Measurements from ENCODE around the gene DDX39A. TPM values are rescaled to one million over a fixed set of nuclear protein-coding genes. Genes with fewer than 3 reads are reported as not detected.

DDX39A gene
- total and polyA plus RNA-seq, 7 donors = 14.8 to 93.0 (median 32.4) TPM

- Histone ChIP-seq H3K27ac (no peak overlapping the region), H3K36me3 (ENCODE audit: insufficient read depth in 1 of 2, low read depth in 1 of 2) (peaks cover 4 to 99% of the 10 kb centered on the region in 2 donors), H3K4me1 (no peaks in the 10 kb centered on the region), H3K27me3 (ENCODE audit: insufficient read depth in 3 of 3, low read length in 2 of 3) (no peaks in the 10 kb centered on the region), H3K9me3 (no peaks in the 10 kb centered on the region), H3K4me3 (no peak overlapping the region)
- WGBS, 3 donors = 87 to 94% (median 93%) methylated on average over 6 of the region's 6 CpGs
- intact Hi-C loops (cut with DNase I) = no loop called here
- ATAC-seq = no peak
- no peak for TF ChIP-seq CTCF (IDR thresholded peaks at IDR 0.05)
- no peak for DNase-seq
These were observed 30.2 kb upstream of the DDX39A start for GRCh38 chr19:14449321-14449720.

DNA sequence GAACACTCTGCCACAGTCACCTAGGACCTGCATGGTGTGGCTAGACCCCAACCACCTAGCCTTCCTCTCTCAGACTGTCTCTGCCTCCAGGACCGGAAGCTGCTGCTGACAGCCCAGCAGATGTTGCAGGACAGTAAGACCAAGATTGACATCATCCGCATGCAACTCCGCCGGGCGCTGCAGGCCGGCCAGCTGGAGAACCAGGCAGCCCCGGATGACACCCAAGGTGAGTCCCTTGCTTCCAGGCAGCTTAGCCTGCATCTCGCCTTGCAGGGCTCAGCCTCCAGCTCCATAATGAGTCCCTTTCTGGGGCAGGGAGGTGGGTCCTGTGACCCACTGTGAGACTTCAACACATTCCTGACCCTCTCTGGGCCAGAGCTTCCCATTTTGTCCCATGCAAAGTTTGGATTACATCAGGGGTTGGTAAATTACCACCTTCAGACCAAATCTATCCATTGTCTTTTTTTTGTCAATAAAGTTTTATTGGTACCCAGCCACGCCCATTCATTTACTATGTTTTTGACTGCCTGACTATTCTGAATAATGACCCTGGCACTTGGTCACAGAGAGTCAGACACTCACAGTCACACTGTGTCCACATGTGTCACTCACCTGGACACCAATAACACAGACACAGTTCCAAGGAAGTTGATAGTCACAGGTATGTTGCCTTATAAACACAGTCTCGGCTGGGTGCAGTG lies 27.3 kb upstream of the DDX39A start:
- WGBS, 3 donors = 96 to 99% (median 97%) methylated on average over 10 of the region's 10 CpGs
- H3K4me3 ChIP-seq = no peak overlapping the region
- H3K4me1 ChIP-seq = no peaks in the 10 kb centered on the region
- DNase-seq = no peak
- peaks cover 15 to 99% of the 10 kb centered on the region in 2 donors for H3K36me3 ChIP-seq (ENCODE audit: insufficient read depth in 1 of 2, low read depth in 1 of 2)
- no peaks in the 10 kb centered on the region for H3K27me3 ChIP-seq (ENCODE audit: insufficient read depth in 3 of 3, low read length in 2 of 3)
- no peaks in the 10 kb centered on the region for H3K9me3 ChIP-seq
- no peak for TF ChIP-seq CTCF (IDR thresholded peaks at IDR 0.05)
- ATAC-seq = no peak
- H3K27ac ChIP-seq = no peak overlapping the region
- intact Hi-C loops (cut with DNase I) = no loop called here

GRCh38 chr19:14443632-14444216 lies 24.6 kb upstream of the DDX39A start:
- Histone ChIP-seq H3K27me3 (ENCODE audit: insufficient read depth in 3 of 3, low read length in 2 of 3) (no peaks in the 10 kb centered on the region), H3K36me3 (ENCODE audit: insufficient read depth in 1 of 2, low read depth in 1 of 2) (peaks cover 18 to 78% of the 10 kb centered on the region in 2 donors), H3K27ac (no peak overlapping the region), H3K4me1 (peaks cover 8% of the 10 kb centered on the region), H3K4me3 (no peak overlapping the region), H3K9me3 (no peaks in the 10 kb centered on the region)
- no peak for TF ChIP-seq CTCF (IDR thresholded peaks at IDR 0.05)
- 92 to 94% (median 94%) methylated on average over 14 of the region's 14 CpGs for whole genome bisulfite sequencing, 3 donors
- intact Hi-C loops (cut with DNase I) = no loop called here
- no peak for DNase-seq
- no peak for ATAC-seq

DNA sequence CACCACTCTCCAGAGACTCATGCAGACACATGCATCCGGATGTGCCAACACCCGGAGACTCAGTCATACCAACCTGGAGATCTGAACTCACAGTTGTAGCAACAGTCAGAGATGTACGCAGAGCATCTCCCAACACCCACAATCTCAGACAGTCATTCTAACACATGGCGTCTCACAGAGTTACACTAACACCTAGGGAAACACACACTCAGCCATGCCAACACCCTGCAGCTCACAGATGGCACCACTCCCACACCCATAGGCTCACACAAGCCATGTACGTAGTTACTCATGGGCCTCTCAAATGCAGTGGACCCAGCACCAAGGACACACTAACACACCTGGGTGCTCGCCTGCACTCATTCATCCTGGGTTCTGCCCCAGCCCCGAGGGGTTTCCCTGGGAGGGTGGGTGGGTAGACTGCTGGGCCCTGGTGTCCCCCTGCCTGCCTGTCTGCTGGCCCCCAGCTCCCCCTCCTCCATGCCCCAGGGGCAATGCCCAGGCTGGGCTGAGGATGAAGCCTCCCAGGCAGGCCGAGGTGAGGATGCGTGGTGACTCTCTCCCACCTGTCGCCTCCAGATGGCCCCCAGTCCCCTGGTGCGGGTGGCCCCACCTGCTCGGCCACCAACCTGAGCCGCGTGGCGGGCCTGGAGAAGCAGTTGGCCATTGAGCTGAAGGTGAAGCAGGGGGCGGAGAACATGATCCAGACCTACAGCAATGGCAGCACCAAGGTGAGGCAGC lies 23.9 kb upstream of the DDX39A start:
- Histone ChIP-seq H3K36me3 (ENCODE audit: insufficient read depth in 1 of 2, low read depth in 1 of 2) (peaks cover 18 to 72% of the 10 kb centered on the region in 2 donors), H3K9me3 (no peaks in the 10 kb centered on the region), H3K27ac (no peak overlapping the region), H3K4me1 (peaks cover 8% of the 10 kb centered on the region), H3K4me3 (no peak overlapping the region), H3K27me3 (ENCODE audit: insufficient read depth in 3 of 3, low read length in 2 of 3) (no peaks in the 10 kb centered on the region)
- no peak for DNase-seq
- ATAC-seq = no peak
- no peak for TF ChIP-seq CTCF (IDR thresholded peaks at IDR 0.05)
- intact Hi-C loops (cut with DNase I) = no loop called here
- WGBS, 3 donors = 92 to 96% (median 95%) methylated on average over 16 of the region's 16 CpGs
